ENCODE results near the gene ABCG8.

Gene ABCG8

DNA sequence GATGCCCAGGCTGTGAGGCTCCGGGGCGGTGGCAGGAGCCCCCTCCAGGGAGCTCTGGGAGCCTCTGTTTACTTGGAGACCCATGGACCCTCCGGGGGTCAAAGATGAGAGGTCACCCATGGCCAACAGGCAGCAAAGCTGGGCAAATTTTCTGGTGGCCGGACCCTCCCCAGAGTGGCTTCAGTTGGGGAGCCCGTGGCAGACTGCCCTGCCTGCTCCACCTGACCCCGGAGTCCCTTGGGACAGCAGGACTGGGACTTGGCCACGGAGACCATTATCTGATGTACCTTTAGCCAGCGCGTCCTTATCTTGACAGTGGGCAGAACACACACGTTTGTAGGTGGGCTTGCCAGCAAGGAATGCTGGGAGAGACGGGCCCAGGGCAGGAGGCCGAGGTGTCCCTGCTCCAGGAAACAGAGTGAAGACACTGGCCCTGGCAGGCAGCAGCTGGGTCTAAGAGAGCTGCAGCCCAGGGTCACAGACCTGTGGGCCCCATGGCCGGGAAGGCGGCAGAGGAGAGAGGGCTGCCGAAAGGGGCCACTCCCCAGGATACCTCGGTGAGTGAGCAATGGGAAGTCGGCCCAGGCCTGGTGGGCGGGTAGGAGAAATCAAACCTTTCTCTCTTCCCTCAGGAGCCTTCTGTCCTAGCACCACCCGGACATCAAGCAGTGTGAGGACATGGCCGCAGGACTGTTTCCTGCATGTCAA is at the start of gene ABCG8, which contains the start of gene ABCG5:
ABCG8 (plus strand) TSS at position 412 of the 708 bp plus-strand sequence; CDS start at position 495, 83 bp downstream.
ABCG5 (minus strand) TSS at position 280 of the 708 bp plus-strand sequence; CDS start at position 120, 160 bp downstream.
- no peak for DNase-seq (ENCODE audit: low spot score)

DNA sequence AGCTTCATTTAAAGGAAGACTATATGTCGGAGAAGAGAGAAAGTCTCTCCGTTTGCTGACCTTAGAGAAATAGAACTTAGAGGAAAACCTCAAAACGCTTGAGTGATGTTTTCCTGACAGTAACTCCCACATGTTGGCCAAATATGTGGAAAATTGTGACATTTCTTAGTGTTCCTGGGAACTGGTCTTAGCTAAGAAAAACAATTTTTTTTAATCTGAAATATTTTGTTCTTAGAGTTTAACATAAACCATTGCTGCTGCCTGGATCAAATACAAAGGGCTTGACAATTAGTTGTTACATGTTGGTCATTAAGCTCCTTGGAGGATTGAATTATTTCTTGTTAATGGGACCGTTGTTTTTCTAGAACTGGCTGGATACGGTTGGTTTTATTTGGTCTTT is 48.6 kb upstream of the ABCG8 start:
- DNase-seq (ENCODE audit: low spot score) = no peak

DNA sequence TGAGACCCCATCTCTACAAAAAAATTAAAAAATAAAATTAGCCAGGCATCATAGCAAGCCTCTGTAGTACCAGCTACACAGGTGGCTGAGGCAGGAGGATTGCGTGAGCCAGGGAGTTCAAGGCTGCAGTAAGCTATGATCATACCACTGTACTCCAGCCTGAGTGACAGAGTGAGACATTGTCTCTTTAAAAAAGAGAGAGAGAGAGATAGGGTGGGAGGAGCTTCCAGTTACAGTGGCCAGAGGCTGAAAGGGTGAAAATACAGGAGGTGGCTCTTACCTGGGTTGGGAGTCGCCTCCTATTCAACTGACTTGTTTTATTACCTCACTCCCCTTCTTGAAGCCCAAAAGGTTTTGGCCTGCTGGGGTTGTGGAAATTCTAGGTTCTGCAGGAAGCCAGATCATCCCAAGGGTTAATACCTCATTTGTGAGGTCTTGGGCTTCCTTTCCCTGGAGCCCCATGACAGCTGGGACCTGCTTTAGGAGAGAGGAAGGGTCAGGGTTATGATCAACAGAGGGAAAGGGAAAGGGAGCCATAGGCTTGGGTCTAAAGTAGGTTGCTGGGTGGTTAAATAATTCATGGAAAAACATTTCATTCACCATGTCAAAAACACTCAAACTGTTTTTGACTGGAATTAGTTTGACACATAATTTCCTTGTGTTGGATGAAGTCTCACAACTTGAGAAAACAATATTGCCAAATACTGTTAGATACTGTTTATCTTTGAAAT is 47.6 kb upstream of the ABCG8 start:
- no peak for DNase-seq (ENCODE audit: low spot score)

DNA sequence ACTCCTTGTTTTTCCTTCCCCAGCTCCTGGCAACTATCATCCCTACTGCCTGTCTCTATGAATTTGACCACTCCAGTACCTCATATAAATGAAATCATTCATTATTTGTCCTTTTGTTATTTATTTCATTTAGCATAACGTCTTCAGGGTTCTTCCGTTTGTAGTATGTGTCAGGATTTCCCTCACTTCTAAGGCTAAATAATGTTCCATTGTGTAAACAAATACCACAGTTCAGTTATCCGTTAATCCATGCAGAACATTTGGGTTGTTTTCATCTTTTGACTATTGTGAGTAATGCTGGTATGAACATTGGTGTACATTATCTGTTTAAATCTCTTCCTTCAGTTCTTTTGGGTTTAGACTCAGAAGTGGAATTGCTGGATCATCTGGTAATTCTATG is 46.1 kb upstream of the ABCG8 start:
- DNase-seq (ENCODE audit: low spot score) = no peak

DNA sequence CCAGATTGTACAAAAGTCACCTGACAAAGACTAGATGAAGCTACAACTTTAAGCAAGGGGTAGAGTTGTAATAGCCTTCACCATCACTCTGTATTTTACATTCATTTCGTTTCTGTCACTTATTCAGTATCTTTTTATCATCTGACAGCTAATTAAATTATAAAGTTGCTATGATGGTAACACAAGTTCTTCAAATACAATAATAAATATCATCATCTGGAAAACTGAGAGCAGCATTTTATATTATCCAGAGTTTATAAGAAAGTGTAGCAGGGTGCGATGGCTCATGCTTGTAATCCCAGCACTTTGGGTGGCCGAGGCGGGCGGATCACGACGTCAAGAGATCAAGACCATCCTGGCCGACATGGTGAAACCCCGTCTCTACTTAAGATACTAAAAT is 43.8 kb upstream of the ABCG8 start:
- DNase-seq (ENCODE audit: low spot score) = no peak

DNA sequence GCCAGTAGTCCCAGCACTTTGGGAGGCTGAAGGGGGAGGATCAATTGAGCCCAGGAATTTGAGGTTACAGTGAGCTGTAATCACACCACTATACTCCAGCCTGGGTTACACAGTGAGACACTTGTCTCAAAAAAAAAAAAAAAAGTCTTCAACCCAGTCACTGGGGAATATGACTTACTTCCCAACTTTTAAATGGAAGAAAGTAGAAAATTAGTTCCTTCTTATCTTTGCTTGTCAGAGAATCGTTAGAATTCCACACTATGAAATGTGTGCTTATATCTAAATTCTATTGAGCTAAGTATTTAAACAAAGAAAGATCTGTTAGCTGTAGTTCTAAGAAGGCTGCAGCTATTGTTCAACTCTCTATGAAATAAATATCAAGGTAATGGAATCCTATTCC is 42.6 kb upstream of the ABCG8 start:
- no peak for DNase-seq (ENCODE audit: low spot score)

DNA sequence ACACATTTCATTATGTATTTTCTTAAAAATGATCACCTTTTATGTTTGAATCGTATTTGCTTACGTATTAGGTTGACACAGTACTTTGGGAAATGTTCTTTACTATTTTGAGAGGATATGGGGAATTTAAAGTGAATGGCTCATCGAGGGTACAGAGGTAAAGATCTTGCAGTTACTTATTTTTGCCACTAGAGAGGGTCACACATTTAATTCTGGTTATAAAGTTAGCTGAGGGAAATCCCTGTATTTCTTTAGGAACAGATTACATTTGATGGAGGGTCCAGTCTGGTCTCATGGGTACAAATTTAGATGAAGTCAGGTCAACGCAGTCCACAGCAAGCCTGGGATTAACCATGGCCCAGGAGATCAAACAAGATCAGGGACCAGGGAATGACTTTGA is 40.5 kb upstream of the ABCG8 start:
- DNase-seq (ENCODE audit: low spot score) = no peak

DNA sequence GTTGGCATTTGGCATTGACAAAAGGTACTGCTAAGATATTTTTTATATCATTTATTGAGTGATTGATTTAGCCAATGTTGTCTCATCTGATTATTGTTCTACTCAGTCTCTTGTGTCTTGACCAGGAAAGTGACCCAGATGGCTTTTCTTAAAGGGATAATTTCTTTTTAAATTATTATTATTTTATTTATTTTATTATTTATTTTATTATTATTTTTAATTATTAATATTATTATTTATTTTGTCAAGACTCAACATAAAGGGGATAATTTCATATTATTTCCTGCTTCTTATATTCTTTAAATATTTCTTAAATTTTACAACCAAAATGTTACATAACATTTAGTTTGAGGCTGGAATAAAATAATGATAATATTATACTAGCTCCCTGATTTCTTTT is 37.9 kb upstream of the ABCG8 start:
- DNase-seq (ENCODE audit: low spot score) = no peak

DNA sequence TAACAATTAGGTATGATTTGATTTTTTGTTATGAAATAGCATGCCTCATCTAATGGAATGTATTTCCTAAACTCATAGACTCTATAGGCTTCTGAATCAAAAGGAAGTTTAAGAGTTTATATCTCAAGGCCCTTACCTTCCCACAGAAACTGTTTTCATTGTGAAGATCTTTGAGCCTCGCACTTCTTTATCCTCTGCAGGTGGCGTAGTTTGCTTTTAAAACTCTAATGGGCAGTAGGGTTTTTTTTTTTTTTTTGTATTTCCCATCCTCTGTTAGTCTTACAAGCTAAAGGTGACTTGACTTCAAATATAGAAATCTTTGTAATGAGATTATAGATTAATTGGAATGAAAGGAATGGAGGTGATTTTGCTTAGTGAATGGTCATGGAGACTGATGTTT is 36.6 kb upstream of the ABCG8 start:
- no peak for DNase-seq (ENCODE audit: low spot score)

DNA sequence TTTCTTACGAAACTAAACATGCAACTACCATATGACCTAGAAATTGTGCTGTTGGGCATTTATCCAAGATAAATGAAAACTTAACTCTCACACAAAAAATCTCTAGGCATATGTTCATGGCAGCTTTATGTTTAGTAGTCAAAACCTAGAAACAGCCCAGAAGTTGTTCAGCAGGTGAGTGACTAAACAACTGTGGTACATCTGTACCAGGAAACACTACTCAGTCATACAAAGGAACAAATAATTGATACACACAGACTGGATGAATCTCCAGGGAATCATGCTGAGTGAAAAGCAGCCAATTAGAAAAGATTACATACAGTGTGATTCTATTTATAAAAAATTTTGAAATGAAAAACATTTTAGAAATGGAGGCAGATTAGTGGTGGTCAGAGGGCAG is 35.7 kb upstream of the ABCG8 start:
- DNase-seq (ENCODE audit: low spot score) = no peak

DNA sequence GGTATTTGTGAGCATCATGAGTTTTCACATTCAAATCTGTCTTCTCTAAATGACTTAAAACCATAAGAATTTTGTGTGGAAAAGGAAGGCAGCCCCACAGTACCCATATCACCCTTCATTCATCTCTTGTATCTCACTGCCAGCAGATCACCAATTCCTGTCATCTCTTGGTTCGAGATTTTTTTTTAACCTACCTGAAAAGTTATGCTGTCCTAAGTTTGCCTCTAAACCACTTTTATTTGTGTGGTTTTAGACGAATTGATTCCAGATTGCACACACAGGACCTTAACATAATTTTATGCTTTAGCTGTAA is 32.1 kb upstream of the ABCG8 start:
- DNase-seq (ENCODE audit: low spot score) = no peak

DNA sequence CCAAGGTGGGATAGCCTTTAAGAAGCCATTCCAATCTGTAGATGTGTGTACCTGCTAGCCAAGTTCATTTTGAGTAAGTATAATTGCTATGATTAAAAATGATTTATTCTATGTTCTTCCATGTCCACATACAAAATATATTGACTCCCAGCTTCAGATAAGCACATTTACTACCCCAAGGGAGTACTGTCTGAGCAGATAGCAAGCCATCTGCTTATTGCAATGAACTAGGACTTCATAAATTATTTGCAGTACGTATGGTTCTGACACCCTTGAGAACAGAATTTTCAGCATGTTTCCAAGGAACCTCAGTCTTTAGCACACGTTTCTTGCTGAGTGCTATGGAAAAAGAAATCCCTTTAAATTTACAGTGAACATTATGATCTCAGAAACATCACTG is 28.3 kb upstream of the ABCG8 start:
- no peak for DNase-seq (ENCODE audit: low spot score)

DNA sequence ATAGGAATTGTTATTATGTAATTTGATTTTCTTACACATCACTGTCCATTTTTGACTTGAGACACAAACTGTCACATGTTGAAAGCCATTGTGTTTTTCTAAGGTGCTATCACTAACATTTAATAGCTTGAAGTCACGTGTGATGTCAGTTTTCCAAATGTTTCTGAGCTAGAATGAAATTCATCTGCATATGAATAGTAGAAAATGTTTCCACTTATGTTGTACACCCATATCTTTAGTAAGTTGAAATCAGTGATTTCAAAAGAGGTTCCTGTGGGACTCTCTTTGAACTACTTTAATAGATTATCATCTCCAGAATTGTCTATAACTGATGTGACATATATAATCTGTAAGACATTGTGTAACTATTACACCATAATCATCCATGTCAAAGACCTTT is 27.9 kb upstream of the ABCG8 start:
- DNase-seq (ENCODE audit: low spot score) = no peak

DNA sequence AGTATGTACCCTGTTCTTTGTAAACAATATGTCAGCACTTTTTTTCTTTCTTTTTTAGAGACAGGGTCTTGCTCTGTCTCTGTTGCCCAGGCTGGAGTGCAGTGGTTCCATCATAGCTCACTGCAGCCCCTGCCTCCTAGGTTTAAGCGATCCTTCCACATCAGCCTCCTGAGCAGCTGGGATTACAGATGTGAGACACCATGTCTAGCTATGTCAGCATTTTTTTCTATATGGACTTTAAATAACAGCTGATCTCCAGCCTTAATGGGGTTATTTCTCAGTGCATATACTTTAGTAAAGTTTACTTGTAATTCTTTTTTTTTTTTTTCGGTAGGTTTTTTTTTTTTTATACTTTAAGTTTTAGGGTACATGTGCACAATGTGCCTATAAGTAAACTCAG is 26.8 kb upstream of the ABCG8 start:
- no peak for DNase-seq (ENCODE audit: low spot score)

DNA sequence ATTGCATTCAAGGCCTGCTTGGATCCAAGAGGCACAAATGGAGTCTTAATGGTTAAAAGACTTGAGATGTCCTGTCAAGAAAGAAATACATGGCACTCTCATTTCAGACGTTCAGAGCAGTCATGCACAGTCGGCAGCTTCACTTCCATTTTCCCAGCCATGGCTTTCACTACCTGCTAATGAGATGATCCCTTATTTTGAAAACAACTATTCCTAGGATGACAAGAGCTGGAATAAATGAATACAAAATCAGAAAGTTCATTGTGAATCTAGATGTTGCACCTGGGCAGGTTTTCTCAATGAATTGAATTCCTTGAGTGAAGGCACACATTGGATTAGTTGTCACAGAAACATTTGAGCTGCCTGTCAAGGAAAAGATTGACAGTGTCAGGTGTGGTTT is 25.8 kb upstream of the ABCG8 start:
- no peak for DNase-seq (ENCODE audit: low spot score)

DNA sequence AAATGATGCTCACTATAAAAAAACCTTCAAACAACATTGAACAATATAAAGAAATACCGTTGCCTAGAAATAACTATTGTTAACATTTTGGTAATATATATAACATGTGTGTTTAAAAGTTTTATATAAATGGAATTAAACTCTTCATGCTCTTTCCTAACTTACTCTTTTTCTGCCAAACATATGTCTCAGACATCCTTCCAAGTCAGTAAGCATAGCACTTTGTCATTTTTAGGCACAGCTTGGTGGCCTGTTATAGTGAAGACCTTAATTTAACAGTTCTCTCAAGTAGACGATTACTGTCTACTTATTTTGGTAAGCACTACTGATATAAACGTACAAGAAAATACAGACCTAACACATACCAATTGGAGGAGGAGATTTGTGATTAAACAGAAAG is 24.1 kb upstream of the ABCG8 start:
- DNase-seq (ENCODE audit: low spot score) = no peak

DNA sequence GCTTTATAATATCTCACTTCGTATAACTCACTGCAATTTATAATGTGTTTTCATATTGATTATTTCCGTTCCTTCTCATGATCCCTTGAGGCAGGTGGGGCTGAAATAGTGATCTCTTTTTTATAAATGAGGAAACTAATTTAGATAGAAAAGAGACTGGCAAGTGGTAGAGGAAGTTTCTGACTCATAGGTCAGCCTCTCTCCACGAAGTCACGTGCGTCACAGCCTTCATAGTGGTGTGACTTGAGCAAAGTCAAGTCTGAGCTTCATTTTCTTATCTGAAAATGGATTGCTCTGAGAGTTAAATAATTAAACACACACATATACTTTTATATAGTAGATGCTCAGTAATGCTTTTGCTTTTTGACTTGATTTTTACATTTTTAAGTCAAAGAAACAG is 20.0 kb upstream of the ABCG8 start:
- no peak for DNase-seq (ENCODE audit: low spot score)

DNA sequence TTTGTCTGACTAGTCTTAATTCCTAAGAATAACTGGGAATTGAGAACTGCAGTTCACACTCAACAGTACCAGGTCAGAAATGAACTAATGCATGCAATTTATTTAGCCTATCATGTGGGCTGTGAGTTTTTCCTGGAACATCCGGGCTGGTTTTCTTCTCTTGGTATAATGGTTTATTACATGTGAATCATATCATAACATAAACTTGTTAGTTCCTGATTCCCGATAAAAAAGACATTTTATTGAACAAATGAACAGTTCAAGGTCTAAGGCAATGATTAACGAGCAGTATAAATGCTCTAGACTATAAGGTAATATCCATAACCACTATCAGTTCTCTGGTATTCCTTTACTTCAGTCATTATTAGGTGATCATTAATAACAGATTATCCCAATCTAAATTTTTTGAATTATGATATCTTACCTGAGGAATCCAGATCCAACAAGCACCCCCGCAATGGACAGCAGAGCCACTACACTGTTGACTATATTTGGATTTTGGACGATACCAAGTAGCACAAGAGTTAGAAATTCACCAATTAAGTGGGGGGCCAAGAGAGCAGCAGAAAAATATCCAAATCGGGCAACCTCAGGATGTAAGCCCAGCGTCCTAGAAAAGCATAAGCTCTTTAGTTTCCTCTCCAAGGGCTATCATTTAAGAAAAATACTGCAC is 19.1 kb upstream of the ABCG8 start:
- no peak for DNase-seq (ENCODE audit: low spot score)

DNA sequence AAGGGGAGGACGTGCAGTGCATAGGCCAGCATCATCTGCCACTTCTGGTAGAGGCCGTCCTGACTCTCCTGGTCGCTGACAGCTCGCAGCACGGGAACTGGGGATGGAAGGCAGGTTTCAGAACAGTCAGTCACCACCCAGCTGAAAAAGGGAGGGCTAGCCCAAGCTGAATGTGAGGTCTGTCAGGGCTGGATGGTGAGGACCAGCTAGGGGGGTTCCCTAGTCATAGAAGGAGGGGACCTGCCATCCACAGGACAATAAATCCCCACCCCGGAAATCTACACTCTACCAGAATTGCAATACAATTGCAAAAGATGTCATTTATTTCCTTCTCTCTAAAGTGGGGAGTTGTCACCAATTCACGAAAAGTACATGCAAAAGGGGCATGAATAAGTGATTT is 15.9 kb upstream of the ABCG8 start:
- DNase-seq (ENCODE audit: low spot score) = no peak

DNA sequence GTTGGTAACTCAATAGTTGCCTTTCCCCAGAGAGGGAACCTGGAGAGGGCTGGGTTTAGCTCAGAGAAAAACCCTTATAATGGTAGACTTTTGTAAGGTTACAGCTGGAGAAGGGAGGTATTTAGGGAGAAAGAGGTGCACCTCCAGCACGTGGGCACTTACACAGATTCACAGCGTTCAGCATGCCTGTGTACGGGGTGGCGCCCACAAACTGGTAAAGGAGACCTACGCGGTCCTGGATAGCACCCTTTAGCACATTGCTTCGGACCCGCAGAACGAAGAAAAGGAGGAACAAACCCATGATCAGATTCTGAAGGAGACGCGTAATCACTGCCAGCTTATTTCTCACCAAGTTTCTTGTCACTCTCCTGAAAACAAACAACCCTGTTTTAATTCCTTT is 15.0 kb upstream of the ABCG8 start:
- DNase-seq (ENCODE audit: low spot score) = no peak

DNA sequence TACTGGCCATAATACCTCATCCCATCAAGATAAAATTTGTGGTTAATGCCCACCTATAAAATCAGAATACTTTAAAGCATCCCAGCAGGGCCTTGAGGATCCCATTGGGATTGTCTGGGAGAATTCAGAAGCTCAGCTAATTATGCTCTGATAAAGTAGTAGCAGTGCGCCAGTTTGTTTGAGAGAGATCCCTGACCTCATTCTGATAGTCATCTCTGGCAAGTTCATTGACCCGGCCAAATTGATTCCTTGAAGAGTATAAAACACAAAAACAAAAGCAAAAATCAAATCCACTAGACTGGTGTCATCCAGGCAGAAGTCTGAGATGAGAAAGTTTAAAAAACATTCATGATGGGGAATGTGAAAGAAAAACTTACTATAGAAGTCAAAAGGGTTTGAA is 14.3 kb upstream of the ABCG8 start:
- no peak for DNase-seq (ENCODE audit: low spot score)

DNA sequence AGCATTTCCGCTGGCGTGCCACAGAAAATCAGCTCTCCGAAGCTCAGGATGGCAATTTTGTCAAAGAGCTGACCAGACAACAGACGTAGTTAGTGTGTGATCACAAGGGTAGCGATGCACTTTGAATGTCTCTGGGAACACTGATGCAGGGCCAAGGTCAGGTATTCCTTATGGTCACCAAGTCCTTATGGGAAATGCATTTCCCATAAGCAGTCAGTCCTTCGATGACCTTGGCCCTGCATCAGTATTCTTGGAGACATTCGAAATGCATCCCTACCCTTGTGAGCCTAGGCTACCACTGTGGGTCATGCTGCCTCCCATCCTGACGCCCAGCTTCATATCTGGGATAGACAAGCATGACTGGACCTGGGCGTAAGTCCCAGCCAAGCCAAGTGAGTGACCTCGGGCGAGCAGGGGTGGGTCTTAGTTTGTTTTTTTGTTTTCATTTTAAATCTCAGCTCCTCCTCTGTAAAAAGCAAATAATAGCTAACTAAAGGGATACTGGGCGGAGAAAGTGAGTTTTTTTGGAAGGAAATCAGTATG is 13.7 kb upstream of the ABCG8 start:
- DNase-seq (ENCODE audit: low spot score) = no peak

DNA sequence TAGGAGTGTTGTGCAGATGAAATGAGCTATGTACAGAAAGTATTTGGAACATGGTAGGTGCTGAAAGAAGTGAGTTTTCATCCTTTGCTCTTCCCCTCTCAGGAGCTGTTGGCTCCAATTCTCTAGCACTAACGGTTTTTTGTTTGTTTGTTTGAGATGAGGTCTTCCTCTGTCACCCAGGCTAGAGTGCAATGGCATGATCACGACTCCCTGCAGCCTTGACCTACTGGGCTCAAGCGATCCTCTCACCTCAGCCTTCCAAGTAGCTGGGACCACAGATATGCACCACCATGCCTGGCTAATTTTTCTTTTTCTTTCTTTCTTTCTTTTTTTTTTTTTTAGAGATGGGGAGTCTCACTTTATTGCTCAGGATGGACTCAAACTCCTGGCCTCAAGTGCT is 12.9 kb upstream of the ABCG8 start:
- DNase-seq (ENCODE audit: low spot score) = no peak

Measured in hematopoietic multipotent progenitor cell treated with erythropoietin and hydrocortisone succinate and interleukin-3 and kit ligand, for 17 days (in vitro differentiated cells).